H1 (cell line): ENCODE results near the gene SCUBE2. TPM values are rescaled to one million over a fixed set of nuclear protein-coding genes. Genes with fewer than 3 reads are reported as not detected.

Experiments used
- CTCF ChIA-PET: fragments of 300-600 bp; sonication (Branson Sonifier 250); formaldehyde crosslinking; loops from one replicate; lab custom pipeline; 2021; ENCODE audit not compliant: partially characterized antibody; lab: Charles Lee
- POLR2A ChIA-PET: fragments of 300-600 bp; sonication (Branson Sonifier 250); formaldehyde crosslinking; loops from one replicate; lab custom pipeline; 2021; ENCODE audit warnings: inconsistent platforms; ENCODE audit not compliant: partially characterized antibody; lab: Charles Lee
- DNase-seq, 2 experiments: peaks; one replicate each; pipeline versions ENCODE4 v3.0.0 to v3.0.0-alpha.2; 2010 to 2022; ENCODE audit warnings: low spot score in 2 of 2, low read depth in 1 of 2, mixed read lengths in 1 of 2
- FAIRE-seq: peaks from 2 replicates; lab custom pipeline; 2011; peaks lifted over from hg19 to GRCh38; lab: Jason Lieb, UNC
- H2AFZ ChIP-seq: 2 replicates; pipeline ENCODE4 v1.8.1; 2012; ENCODE audit warnings: low read length, inconsistent platforms
- H2AK5ac ChIP-seq: 2 replicates; pipeline ENCODE4 v1.6.1; 2013; ENCODE audit warnings: low read depth, low read length
- H2BK120ac ChIP-seq: replicated peaks from 2 replicates; pipeline ENCODE3; 2013; ENCODE audit warnings: low read depth, low read length, inconsistent platforms
- H2BK12ac ChIP-seq: 2 replicates; pipeline ENCODE4 v1.6.1; 2013; ENCODE audit warnings: low read depth, low read length
- H2BK15ac ChIP-seq: 2 replicates; pipeline ENCODE4 v1.6.1; 2013; ENCODE audit warnings: low read length
- H2BK20ac ChIP-seq: 2 replicates; pipeline ENCODE4 v1.6.1; 2013; ENCODE audit warnings: low read length
- H2BK5ac ChIP-seq: 2 replicates; pipeline ENCODE4 v1.6.1; 2013; ENCODE audit warnings: low read depth, low read length
- H3K14ac ChIP-seq: 2 replicates; pipeline ENCODE4 v1.6.1; 2013; ENCODE audit warnings: inconsistent platforms; ENCODE audit not compliant: insufficient read length
- H3K18ac ChIP-seq: 2 replicates; pipeline ENCODE4 v1.6.1; 2013; ENCODE audit warnings: low read length; ENCODE audit errors: extremely low read depth
- H3K23ac ChIP-seq: 2 replicates; pipeline ENCODE4 v1.6.1; 2013; ENCODE audit warnings: inconsistent platforms; ENCODE audit not compliant: insufficient read length
- H3K23me2 ChIP-seq: 2 replicates; pipeline ENCODE4 v1.6.1; 2013; ENCODE audit warnings: low read depth, low read length
- H3K27ac ChIP-seq: 2 replicates; pipeline ENCODE4 v1.6.1; 2011; ENCODE audit warnings: low read depth, low read length, inconsistent platforms
- H3K27me3 ChIP-seq, 4 experiments: replicated peaks in 1 of 4; 1 replicate in 1 of 4; 2 replicates in 3 of 4; pipeline versions ENCODE4 v1.6.1 to v1.8.1; 2011 to 2013; ENCODE audit warnings: low read length in 3 of 4, mild to moderate bottlenecking in 3 of 4, inconsistent platforms in 2 of 4, mixed read lengths in 2 of 4, moderate library complexity in 1 of 4; ENCODE audit not compliant: control insufficient read depth in 3 of 4, insufficient read depth in 3 of 4; ENCODE audit errors: extremely low read depth in 1 of 4
- H3K36me3 ChIP-seq, 4 experiments: 2 replicates each; pipeline versions ENCODE4 v1.6.1 to v1.8.1; 2011 to 2013; ENCODE audit warnings: mild to moderate bottlenecking in 4 of 4, low read length in 3 of 4, moderate library complexity in 2 of 4, control low read depth in 1 of 4, inconsistent platforms in 1 of 4; ENCODE audit not compliant: insufficient read depth in 4 of 4, control insufficient read depth in 2 of 4
- H3K4ac ChIP-seq: replicated peaks from 2 replicates; pipeline ENCODE3; 2013; ENCODE audit warnings: low read length, low read depth, mixed read lengths, inconsistent platforms; ENCODE audit not compliant: insufficient read length
- H3K4me1 ChIP-seq, 4 experiments: replicated peaks in 1 of 4; 1 replicate in 1 of 4; 2 replicates in 3 of 4; pipeline versions ENCODE4 v1.6.1 to v1.8.1; 2011 to 2013; ENCODE audit warnings: low read length in 3 of 4, inconsistent platforms in 2 of 4, mixed read lengths in 1 of 4; ENCODE audit not compliant: insufficient read depth in 4 of 4, control insufficient read depth in 3 of 4
- H3K4me2 ChIP-seq, 2 experiments: 2 replicates each; pipeline versions ENCODE4 v1.6.1 to v1.8.1; 2011 to 2013; ENCODE audit warnings: low read depth in 2 of 2, low read length in 2 of 2, control low read depth in 1 of 2, inconsistent platforms in 1 of 2, mild to moderate bottlenecking in 1 of 2; ENCODE audit not compliant: insufficient read depth in 1 of 2
- H3K4me3 ChIP-seq, 4 experiments: fragments of 200-600, 300-600 bp in 1 of 4; sonication (generic), shearing (Covaris generic), sonication (Bioruptor Twin) in 1 of 4; 2 replicates each; pipeline versions ENCODE4 v1.5.1 to v1.8.1; 2011 to 2016; ENCODE audit warnings: low read length in 4 of 4, low read depth in 3 of 4, control low read depth in 2 of 4, inconsistent platforms in 2 of 4, mild to moderate bottlenecking in 2 of 4, mixed read lengths in 1 of 4, moderate library complexity in 1 of 4; ENCODE audit not compliant: insufficient read depth in 2 of 4; ENCODE audit errors: extremely low read depth in 1 of 4
- H3K56ac ChIP-seq: replicated peaks from 2 replicates; pipeline ENCODE3; 2013; ENCODE audit warnings: low read depth, mild to moderate bottlenecking, mixed read lengths, low read length, inconsistent platforms; ENCODE audit not compliant: insufficient read length
- H3K79me1 ChIP-seq: 2 replicates; pipeline ENCODE4 v1.6.1; 2013; ENCODE audit warnings: low read depth, low read length, control low read depth
- H3K79me2 ChIP-seq, 2 experiments: 2 replicates each; pipeline versions ENCODE4 v1.6.1 to v1.8.1; 2012 to 2013; ENCODE audit warnings: low read length in 2 of 2, mild to moderate bottlenecking in 2 of 2, inconsistent platforms in 1 of 2; ENCODE audit not compliant: insufficient read depth in 2 of 2, control insufficient read depth in 1 of 2
- H3K9ac ChIP-seq, 4 experiments: replicated peaks in 1 of 4; 1 replicate in 1 of 4; 2 replicates in 3 of 4; pipeline versions ENCODE4 v1.6.1 to v1.8.1; 2011 to 2013; ENCODE audit warnings: low read depth in 3 of 4, low read length in 3 of 4, control low read depth in 2 of 4, mild to moderate bottlenecking in 2 of 4, moderate library complexity in 2 of 4, inconsistent platforms in 1 of 4; ENCODE audit errors: extremely low read depth in 1 of 4
- H3K9me3 ChIP-seq, 2 experiments: 2 replicates each; pipeline versions ENCODE4 v1.6.1 to v1.8.1; 2012 to 2013; ENCODE audit warnings: mild to moderate bottlenecking in 2 of 2, moderate library complexity in 2 of 2, control low read depth in 1 of 2, inconsistent platforms in 1 of 2, low read depth in 1 of 2, low read length in 1 of 2, mixed read lengths in 1 of 2; ENCODE audit not compliant: insufficient read depth in 2 of 2
- H4K20me1 ChIP-seq, 2 experiments: replicated peaks in 1 of 2; 2 replicates each; pipeline versions ENCODE3 to v1.8.1; 2011 to 2013; ENCODE audit warnings: inconsistent platforms in 2 of 2, low read length in 2 of 2, mild to moderate bottlenecking in 1 of 2; ENCODE audit not compliant: insufficient read depth in 2 of 2, control insufficient read depth in 1 of 2
- H4K5ac ChIP-seq: 2 replicates; pipeline ENCODE4 v1.6.1; 2013; ENCODE audit warnings: low read length, low read depth, mixed read lengths, inconsistent platforms; ENCODE audit not compliant: insufficient read length
- H4K8ac ChIP-seq: 2 replicates; pipeline ENCODE4 v1.8.0; 2013; ENCODE audit warnings: mild to moderate bottlenecking, moderate library complexity, low read length, inconsistent platforms; ENCODE audit not compliant: insufficient read depth; ENCODE audit errors: extremely low read depth
- H4K91ac ChIP-seq: replicated peaks from 2 replicates; pipeline ENCODE3; 2013; ENCODE audit warnings: low read length, mixed read lengths, inconsistent platforms; ENCODE audit not compliant: insufficient read length
- ASH2L ChIP-seq: fragments of 200-600, 300-600 bp; sonication (generic); IDR thresholded peaks from one replicate; pipeline ENCODE4 v1.7.1; 2017; ENCODE audit warnings: low read length
- CTCF ChIP-seq, 3 experiments: IDR thresholded peaks; 1 replicate in 2 of 3; 2 replicates in 1 of 3; pipeline versions ENCODE4 v1.5.1 to v1.6.1; 2011; ENCODE audit warnings: low read length in 3 of 3, mild to moderate bottlenecking in 3 of 3, inconsistent platforms in 2 of 3, low read depth in 1 of 3, moderate library complexity in 1 of 3; ENCODE audit not compliant: insufficient read depth in 1 of 3; ENCODE audit errors: control extremely low read depth in 1 of 3
- EZH2 ChIP-seq: fragments of 200-600 bp; sonication (generic); IDR thresholded peaks from 2 replicates; pipeline ENCODE4 v1.7.1; 2012; ENCODE audit warnings: low read depth, mild to moderate bottlenecking, moderate library complexity, low read length, inconsistent platforms; ENCODE audit not compliant: severe bottlenecking
- FOSL1 ChIP-seq: IDR thresholded peaks from 2 replicates; pipeline ENCODE4 v1.6.1; 2011; ENCODE audit warnings: mild to moderate bottlenecking, low read depth, low read length, moderate library complexity; ENCODE audit not compliant: insufficient read depth
- JUND ChIP-seq: IDR thresholded peaks from 2 replicates; pipeline ENCODE4 v1.6.1; 2011; ENCODE audit warnings: mild to moderate bottlenecking, improper control_type of control experiment, low read length
- MAX ChIP-seq: IDR thresholded peaks from 2 replicates; pipeline ENCODE4 v1.6.1; 2012; ENCODE audit warnings: inconsistent platforms
- USF2 ChIP-seq: IDR thresholded peaks from 2 replicates; pipeline ENCODE4 v1.6.1; 2011; ENCODE audit warnings: low read length, improper control_type of control experiment
- WGBS, 2 experiments: shearing (Covaris generic) in 1 of 2; methylation state at CpG; one replicate each; pipeline versions ENCODE4 v1.1.6 to v1.1.7; 2013 to 2015; ENCODE audit warnings: low lambda C conversion rate in 2 of 2, mixed read lengths in 2 of 2, inconsistent platforms in 1 of 2, low coverage in 1 of 2, missing lambda C conversion rate in 1 of 2; ENCODE audit not compliant: insufficient replicate concordance in 2 of 2, insufficient coverage in 1 of 2, insufficient read length in 1 of 2; ENCODE audit errors: extremely low coverage in 1 of 2, missing lambda C conversion rate in 1 of 2; 5-methylcytosine and 5-hydroxymethylcytosine counted together
- polyA plus RNA-seq, 7 experiments: library from polyadenylated mRNA; depleted of rRNA in 3 of 7; stranded (reverse) in 5 of 7; unstranded in 2 of 7; fragments of >200 nt in 5 of 7; fragments of 200-250 nt in 2 of 7; gene quantifications; 1 replicate in 5 of 7; 2 replicates in 1 of 7; 4 replicates in 1 of 7; pipeline versions ENCODE4 v1.2.1 to v1.2.3, GENCODE V29; 2011 to 2013; ENCODE audit warnings: missing spikeins in 2 of 7, mixed read lengths in 2 of 7
- total RNA-seq: library from RNA; stranded (reverse); fragmentation: NEBNext Ultra II Directional; extraction: Animal tissue kit (Norgen Biotek cat#: 25700); gene quantifications from 2 replicates; pipeline ENCODE4 v1.2.1, GENCODE V29; 2021

Gene SCUBE2
- total and polyA plus RNA-seq, 2 of the 8 experiments (the other 6 are each of a cell fraction or from before 2014, with no cell fraction given): 0.29 to 1.2 TPM

GRCh38 chr11:9004183-9004926, 87.0 kb downstream of the SCUBE2 start:
- no peaks in the 10 kb centered on the region for H3K79me2 ChIP-seq
- no peak overlapping the region for H3K18ac ChIP-seq
- peaks cover 20 to 57% (median 50%) of the 10 kb centered on the region in 4 experiments for H3K27me3 ChIP-seq
- peaks cover 0 to 8% (median 6%) of the 10 kb centered on the region in 4 experiments; a peak in 6 of 7 replicates for H3K4me1 ChIP-seq
- H3K27ac ChIP-seq: no peak overlapping the region
- FAIRE-seq: no peak
- H4K91ac ChIP-seq: no peak overlapping the region
- no peaks in the 10 kb centered on the region for H3K36me3 ChIP-seq
- peak overlapping the region; percentile 8; the same call in 1 of the 2 replicates for H4K8ac ChIP-seq
- no peak overlapping the region for H2BK120ac ChIP-seq
- DNase-seq: peak in 1 of 2 experiments; percentile 81
- H2BK5ac ChIP-seq: no peak overlapping the region
- H2AK5ac ChIP-seq: no peak overlapping the region
- H3K9ac ChIP-seq: no peak overlapping the region
- H2BK20ac ChIP-seq: no peak overlapping the region
- H4K5ac ChIP-seq: no peak overlapping the region
- H2BK15ac ChIP-seq: no peak overlapping the region
- H3K79me1 ChIP-seq: no peaks in the 10 kb centered on the region
- no peak overlapping the region for H3K23ac ChIP-seq
- H2AFZ ChIP-seq: peak overlapping the region; percentile 36
- no peak overlapping the region for H3K56ac ChIP-seq
- H2BK12ac ChIP-seq: no peak overlapping the region
- CTCF ChIA-PET: interaction anchor here (1.1 to 3.8 kb wide), 4 partner anchors 10 to 34 kb away, joined by 3 to 26 read pairs (median 3); no protein-coding TSS in a partner anchor
- no peak overlapping the region for H3K4ac ChIP-seq
- POLR2A ChIA-PET: interaction anchor here (1.1 to 1.4 kb wide), 2 partner anchors 11 to 43 kb away, joined by 3 to 5 read pairs; no protein-coding TSS in a partner anchor
- H3K4me2 ChIP-seq: peak overlapping the region; percentile 81 to 84
- no peaks in the 10 kb centered on the region for H3K9me3 ChIP-seq
- peaks cover 2% of the 10 kb centered on the region in 2 experiments for H4K20me1 ChIP-seq
- peaks cover 10% of the 10 kb centered on the region; the same call in 1 of the 2 replicates for H3K23me2 ChIP-seq
- WGBS, 2 experiments: 9% methylated on average over 31 of the region's 69 CpGs; no CpG with 5 or more reads in 1 of the 2 experiments
- H3K4me3 ChIP-seq: peak overlapping the region; percentile 45 to 67 (median 48)
- H3K14ac ChIP-seq: no peak overlapping the region
- no peak for TF ChIP-seq JUND
- no peak for TF ChIP-seq FOSL1
- peak; percentile 73 for TF ChIP-seq ASH2L
- TF ChIP-seq EZH2: peak; percentile 10
- no peak for TF ChIP-seq CTCF (IDR thresholded peaks at IDR 0.05; ENCODE audit: control extremely low read depth in 1 of 3, insufficient read depth in 1 of 3, low read depth in 1 of 3, low read length in 3 of 3)
- peak; percentile 81 for TF ChIP-seq USF2
- TF ChIP-seq MAX: peak; percentile 60
